ENCODE data around the gene CAVIN2. TPM values are rescaled to one million over a fixed set of nuclear protein-coding genes. Genes with fewer than 3 reads are reported as not detected.

CAVIN2 gene
- polyA plus RNA-seq, 1 of the 3 experiments (the other 2 are of a cell fraction): 1.5 TPM

GRCh38 chr2:191885650-191886049 lies 38.8 kb upstream of the CAVIN2 start:
- Histone ChIP-seq H3K9me2 (no peaks in the 10 kb centered on the region), H3K27ac (ENCODE audit: low read depth in 2 of 2, low read length in 1 of 2) (no peak overlapping the region), H2AFZ (ENCODE audit: low read depth) (no peak overlapping the region), H3K9ac (no peak overlapping the region), H3K4me2 (no peak overlapping the region), H3F3A (replicated peaks; ENCODE audit: insufficient read depth) (no peaks in the 10 kb centered on the region), H3K36me3 (replicated peaks in 1 of 2; ENCODE audit: control insufficient read depth in 1 of 2, insufficient read depth in 2 of 2, low read length in 1 of 2) (no peaks in the 10 kb centered on the region), H3K4me3 (ENCODE audit: low read depth in 2 of 2, low read length in 1 of 2) (no peak overlapping the region), H4K20me1 (ENCODE audit: insufficient read depth) (no peaks in the 10 kb centered on the region), H3K27me3 (ENCODE audit: insufficient read depth) (no peaks in the 10 kb centered on the region), H3K79me2 (ENCODE audit: insufficient read depth) (no peaks in the 10 kb centered on the region), H3K4me1 (ENCODE audit: control insufficient read depth in 1 of 2, insufficient read depth in 2 of 2, low read depth in 1 of 2, low read length in 1 of 2) (no peaks in the 10 kb centered on the region), H3K9me3 (no peaks in the 10 kb centered on the region)
- POLR2A ChIA-PET: no interaction called here
- no peak for TF ChIP-seq RFX5 (IDR thresholded peaks at IDR 0.05; ENCODE audit: low read length)
- no peak for TF ChIP-seq EP300 (IDR thresholded peaks at IDR 0.05; ENCODE audit: borderline replicate concordance in 1 of 2, low read depth in 1 of 2, low read length in 1 of 2)
- no peak for TF ChIP-seq TAF1 (IDR thresholded peaks at IDR 0.05; ENCODE audit: borderline replicate concordance, low read depth, low read length)
- no peak for TF ChIP-seq JUND (IDR thresholded peaks at IDR 0.05)
- no peak for TF ChIP-seq SIN3A (IDR thresholded peaks at IDR 0.05; ENCODE audit: borderline replicate concordance, low read depth, low read length)
- no peak for TF ChIP-seq SMC3 (IDR thresholded peaks at IDR 0.05; ENCODE audit: low read depth, low read length)
- no peak for TF ChIP-seq MEF2A (IDR thresholded peaks at IDR 0.05; ENCODE audit: borderline replicate concordance, low read depth)
- no peak for TF ChIP-seq ZBTB33 (IDR thresholded peaks at IDR 0.05; ENCODE audit: borderline replicate concordance, low read depth)
- TF ChIP-seq POLR2AphosphoS5 (IDR thresholded peaks at IDR 0.05; ENCODE audit: low read depth, low read length): no peak
- no peak for TF ChIP-seq RCOR1 (IDR thresholded peaks at IDR 0.05; ENCODE audit: low read length)
- TF ChIP-seq, protein P1, sequence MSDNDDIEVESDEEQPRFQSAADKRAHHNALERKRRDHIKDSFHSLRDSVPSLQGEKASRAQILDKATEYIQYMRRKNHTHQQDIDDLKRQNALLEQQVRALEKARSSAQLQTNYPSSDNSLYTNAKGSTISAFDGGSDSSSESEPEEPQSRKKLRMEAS (IDR thresholded peaks at IDR 0.05; ENCODE audit: low read depth): no peak
- no peak for TF ChIP-seq EZH2phosphoT487 (IDR thresholded peaks at IDR 0.05; ENCODE audit: borderline replicate concordance, low read depth)
- TF ChIP-seq ELF1 (IDR thresholded peaks at IDR 0.05): no peak
- TF ChIP-seq YY1 (IDR thresholded peaks at IDR 0.05; ENCODE audit: low read depth): no peak
- no peak for TF ChIP-seq NRF1 (IDR thresholded peaks at IDR 0.05; ENCODE audit: low read depth, low read length)
- no peak for TF ChIP-seq IRF3 (IDR thresholded peaks at IDR 0.05; ENCODE audit: low read depth, low read length)
- no peak for TF ChIP-seq RAD21 (IDR thresholded peaks at IDR 0.05; ENCODE audit: low read length)
- TF ChIP-seq TEAD4 (IDR thresholded peaks at IDR 0.05; ENCODE audit: borderline replicate concordance, insufficient read depth): no peak
- no peak for TF ChIP-seq MXI1 (IDR thresholded peaks at IDR 0.05; ENCODE audit: low read depth, low read length)
- no peak for TF ChIP-seq FOXM1 (IDR thresholded peaks at IDR 0.05; ENCODE audit: low read depth)
- CTCF ChIA-PET: no interaction called here
- 94% methylated on average over 5 of the region's 6 CpGs for WGBS (ENCODE audit: low lambda C conversion rate)
- no peak for DNase-seq

Measured in SK-N-SH (cell line).